ENCODE data around the gene CREB3L2. TPM values are rescaled to one million over a fixed set of nuclear protein-coding genes. Genes with fewer than 3 reads are reported as not detected.

Gene CREB3L2
- total RNA-seq, 3 donors from 2014 or later: 15.8 to 54.3 (median 40.6) TPM

DNA sequence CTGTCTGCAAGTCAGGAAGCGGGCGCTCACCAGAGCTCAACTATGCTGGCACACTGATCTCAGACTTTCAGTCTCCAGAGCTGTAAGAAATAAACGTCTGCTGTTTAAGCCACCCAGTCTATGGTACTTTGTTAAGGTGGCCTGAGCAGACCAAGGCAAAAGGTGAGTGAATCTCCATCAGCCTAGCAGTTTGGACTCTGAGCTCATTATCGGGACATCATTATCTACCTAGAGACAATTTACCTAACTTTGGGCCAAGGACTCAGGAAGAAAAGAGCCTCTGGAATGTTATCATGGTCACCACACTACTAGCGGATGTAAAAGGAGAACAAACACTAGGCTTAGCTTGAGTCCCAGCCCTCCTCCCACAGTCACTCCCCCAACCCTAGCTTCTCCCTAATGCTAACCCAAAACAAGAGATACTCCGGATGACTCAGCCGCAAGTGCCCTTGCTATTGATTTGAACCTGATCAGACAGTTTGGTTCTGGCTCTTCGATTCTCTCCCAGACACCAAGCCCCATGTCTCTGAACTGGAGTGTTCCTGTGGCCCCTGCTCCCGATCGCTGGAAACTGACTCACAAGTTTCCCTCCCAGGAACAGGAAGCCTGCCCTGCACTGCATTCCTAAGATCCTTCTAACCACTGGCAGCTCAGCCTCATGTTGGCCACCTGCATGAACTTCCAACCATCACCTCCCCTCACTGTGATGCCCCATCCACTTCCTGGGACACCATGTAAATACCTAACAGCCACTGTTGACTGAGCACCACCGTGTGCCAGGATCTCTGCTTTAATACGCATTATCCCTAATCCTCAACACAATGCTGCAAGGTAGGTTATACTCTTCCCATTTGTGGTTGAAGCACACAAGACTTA, 34.5 kb downstream of the CREB3L2 start:
- TF ChIP-seq, protein P1, sequence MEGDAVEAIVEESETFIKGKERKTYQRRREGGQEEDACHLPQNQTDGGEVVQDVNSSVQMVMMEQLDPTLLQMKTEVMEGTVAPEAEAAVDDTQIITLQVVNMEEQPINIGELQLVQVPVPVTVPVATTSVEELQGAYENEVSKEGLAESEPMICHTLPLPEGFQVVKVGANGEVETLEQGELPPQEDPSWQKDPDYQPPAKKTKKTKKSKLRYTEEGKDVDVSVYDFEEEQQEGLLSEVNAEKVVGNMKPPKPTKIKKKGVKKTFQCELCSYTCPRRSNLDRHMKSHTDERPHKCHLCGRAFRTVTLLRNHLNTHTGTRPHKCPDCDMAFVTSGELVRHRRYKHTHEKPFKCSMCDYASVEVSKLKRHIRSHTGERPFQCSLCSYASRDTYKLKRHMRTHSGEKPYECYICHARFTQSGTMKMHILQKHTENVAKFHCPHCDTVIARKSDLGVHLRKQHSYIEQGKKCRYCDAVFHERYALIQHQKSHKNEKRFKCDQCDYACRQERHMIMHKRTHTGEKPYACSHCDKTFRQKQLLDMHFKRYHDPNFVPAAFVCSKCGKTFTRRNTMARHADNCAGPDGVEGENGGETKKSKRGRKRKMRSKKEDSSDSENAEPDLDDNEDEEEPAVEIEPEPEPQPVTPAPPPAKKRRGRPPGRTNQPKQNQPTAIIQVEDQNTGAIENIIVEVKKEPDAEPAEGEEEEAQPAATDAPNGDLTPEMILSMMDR (IDR thresholded peaks at IDR 0.05): no peak
- ATAC-seq: no peak

DNA sequence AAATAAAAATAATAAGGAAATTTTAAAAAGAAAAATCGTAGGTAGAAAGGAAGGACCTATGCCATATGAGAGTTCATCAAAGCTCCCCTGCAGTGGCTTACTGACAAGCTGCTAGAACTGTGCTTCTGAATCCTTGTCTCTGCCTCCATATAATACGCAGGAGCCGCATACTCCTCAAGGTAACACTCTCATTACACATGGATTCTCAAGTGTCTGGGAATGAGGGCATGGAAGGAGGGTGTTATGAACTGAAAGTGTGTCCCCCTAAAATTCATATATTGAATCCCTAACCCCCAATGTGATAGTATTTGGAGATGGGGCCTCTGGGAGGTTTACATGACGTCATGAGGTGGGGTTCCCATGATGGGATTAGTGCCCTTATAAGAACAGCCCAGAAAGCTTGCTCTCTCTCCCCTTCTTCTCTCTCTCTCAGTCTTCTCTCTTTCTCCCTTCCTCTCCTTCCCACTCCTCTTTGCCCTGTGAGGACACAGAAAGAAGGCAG, 35.2 kb downstream of the CREB3L2 start:
- DNase-seq (no peak), ATAC-seq (no peak)
- TF ChIP-seq, protein P1 (IDR thresholded peaks at IDR 0.05): no peak
- Histone ChIP-seq H3K4me3 (no peak overlapping the region), H3K36me3 (ENCODE audit: low read depth) (no peaks in the 10 kb centered on the region), H3K4me1 (ENCODE audit: low read depth) (no peaks in the 10 kb centered on the region), H3K9me3 (no peaks in the 10 kb centered on the region)
- intact Hi-C loops (cut with DNase I, micrococcal nuclease): no loop called here

More for the DNA sequence above, 34.5 kb downstream of the CREB3L2 start:
- intact Hi-C loops (cut with DNase I, micrococcal nuclease): no loop called here
- Histone ChIP-seq H3K4me1 (ENCODE audit: low read depth) (no peaks in the 10 kb centered on the region), H3K9me3 (no peaks in the 10 kb centered on the region), H3K36me3 (ENCODE audit: low read depth) (no peaks in the 10 kb centered on the region), H3K4me3 (no peak overlapping the region)
- no peak for DNase-seq

DNA sequence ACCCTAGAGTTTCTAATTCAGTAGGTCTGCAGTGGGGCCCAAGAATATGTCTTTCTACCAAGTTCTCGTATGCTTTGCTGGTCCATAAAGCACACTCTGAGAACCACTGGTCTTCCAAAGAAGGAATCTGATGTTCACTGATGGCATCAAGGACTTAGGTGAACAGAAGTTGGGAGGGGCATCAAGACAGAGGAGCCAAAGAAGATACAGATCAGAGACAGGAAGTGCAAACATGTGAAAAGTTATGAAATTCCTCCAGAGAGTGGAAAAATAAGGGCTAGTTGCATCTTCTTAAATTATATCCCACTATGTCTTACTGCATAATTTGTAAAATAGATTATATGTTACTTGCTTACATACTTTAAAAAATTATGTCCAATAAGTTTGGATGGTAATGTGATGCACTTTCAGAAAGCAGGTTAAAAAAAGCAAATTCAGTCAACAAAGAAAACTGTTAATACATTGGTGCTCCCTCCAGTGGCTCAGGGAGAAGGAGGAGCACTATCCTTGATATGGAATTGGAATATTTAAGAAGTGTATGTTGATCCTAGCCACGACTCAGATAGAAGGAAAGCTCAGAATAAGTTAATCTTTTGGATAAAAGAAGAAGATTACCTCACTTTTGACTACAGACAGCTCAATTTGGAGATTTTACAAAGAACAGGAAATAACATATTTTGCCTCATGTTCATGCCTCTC, 35.8 kb downstream of the CREB3L2 start:
- no peak for ATAC-seq
- no peaks in the 10 kb centered on the region for H3K4me1 ChIP-seq (ENCODE audit: low read depth)

DNA sequence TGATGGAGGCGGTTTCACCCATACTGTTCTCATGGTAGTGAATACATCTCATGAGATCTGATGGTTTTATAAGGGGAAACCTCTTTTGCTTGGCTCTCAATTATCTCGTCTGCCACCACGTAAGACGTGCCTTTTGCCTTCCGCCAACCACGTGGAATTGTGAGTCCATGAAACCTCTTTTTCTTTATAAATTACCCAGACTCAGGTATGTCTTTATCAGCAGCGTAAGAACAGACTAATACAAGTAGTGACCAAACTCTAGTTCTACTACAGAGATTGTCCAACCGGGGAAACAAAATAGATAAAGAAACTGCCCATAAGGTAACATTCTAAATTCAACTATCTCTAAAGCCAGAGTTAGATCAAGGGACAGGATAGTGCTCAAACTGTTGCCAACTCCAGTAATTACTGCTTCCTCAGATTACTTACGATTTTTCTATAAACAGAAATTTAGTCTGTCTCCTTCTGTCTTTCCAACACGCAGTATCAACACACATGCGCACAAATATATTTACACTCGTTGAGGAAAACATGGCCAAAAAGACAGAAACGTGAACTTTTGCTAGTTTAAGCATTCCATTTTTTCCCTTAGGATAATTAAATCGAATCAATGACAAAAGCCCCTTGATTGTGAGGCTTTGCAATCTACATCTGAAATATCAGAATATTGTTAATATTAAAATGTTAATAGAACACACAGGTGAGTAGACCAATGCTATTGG, 36.9 kb downstream of the CREB3L2 start:
- H3K4me3 ChIP-seq: no peak overlapping the region
- TF ChIP-seq, protein P1 (IDR thresholded peaks at IDR 0.05): no peak
- no peaks in the 10 kb centered on the region for H3K9me3 ChIP-seq
- no peak for ATAC-seq
- intact Hi-C loops (cut with DNase I, micrococcal nuclease): no loop called here
- no peak for DNase-seq
- H3K4me1 ChIP-seq (ENCODE audit: low read depth): no peaks in the 10 kb centered on the region
- H3K36me3 ChIP-seq (ENCODE audit: low read depth): no peaks in the 10 kb centered on the region

More for the DNA sequence above, 35.8 kb downstream of the CREB3L2 start:
- Histone ChIP-seq H3K4me3 (no peak overlapping the region), H3K36me3 (ENCODE audit: low read depth) (no peaks in the 10 kb centered on the region), H3K9me3 (no peaks in the 10 kb centered on the region)
- intact Hi-C loops (cut with DNase I, micrococcal nuclease): no loop called here
- TF ChIP-seq, protein P1 (IDR thresholded peaks at IDR 0.05): no peak
- no peak for DNase-seq

DNA sequence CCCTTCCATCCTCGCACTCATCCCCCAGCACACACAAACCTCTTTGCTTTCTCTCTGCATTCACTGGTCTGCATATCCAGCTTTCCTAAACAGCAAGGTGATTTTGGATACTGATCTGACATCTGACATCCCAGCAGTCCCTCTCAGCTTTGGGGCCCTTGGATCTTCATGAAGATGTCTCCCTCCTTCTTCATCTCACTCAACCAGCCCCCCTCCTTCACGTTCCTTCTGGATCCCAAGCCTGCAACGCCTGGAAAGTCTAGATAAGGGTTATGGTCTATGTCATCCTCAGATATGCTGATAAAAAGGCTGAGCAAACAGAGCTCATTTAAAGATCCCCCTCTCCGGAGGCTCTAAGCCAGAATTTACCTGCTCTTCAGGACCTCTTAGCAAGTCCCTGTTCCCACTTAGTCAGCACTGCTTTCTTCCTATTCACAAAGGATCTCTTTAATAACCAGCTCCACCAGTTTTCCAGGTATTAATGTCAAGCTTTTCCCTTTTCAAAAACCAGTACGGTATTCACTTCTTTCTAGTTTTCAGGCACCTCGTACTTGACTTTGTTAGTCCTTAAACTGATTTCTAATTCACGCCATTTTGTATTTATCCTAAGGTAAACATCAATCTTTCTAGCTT, 38.9 kb downstream of the CREB3L2 start:
- Histone ChIP-seq H3K4me3 (no peak overlapping the region), H3K36me3 (ENCODE audit: low read depth) (no peaks in the 10 kb centered on the region), H3K4me1 (ENCODE audit: low read depth) (no peaks in the 10 kb centered on the region), H3K9me3 (no peaks in the 10 kb centered on the region)
- intact Hi-C loops (cut with DNase I, micrococcal nuclease): no loop called here
- DNase-seq (no peak), ATAC-seq (no peak)
- TF ChIP-seq, protein P1 (IDR thresholded peaks at IDR 0.05): no peak
